Muscle layer of duodenum (tissue), 2 donors: Measurements from ENCODE around the gene CD93.

Source experiments
- H3K27ac ChIP-seq: one replicate; pipeline ENCODE4 v1.7.0; 2013; ENCODE audit warnings: mild to moderate bottlenecking, low read length
- H3K27me3 ChIP-seq: one replicate; pipeline ENCODE4 v1.7.0; 2013; ENCODE audit warnings: low read depth, mild to moderate bottlenecking, control low read depth, low read length
- H3K36me3 ChIP-seq, 2 donors: one replicate each; pipeline ENCODE4 v1.7.0; 2013; ENCODE audit warnings: low read length in 2 of 2, control low read depth in 1 of 2, mild to moderate bottlenecking in 1 of 2; ENCODE audit not compliant: insufficient read depth in 2 of 2, control insufficient read depth in 1 of 2
- H3K4me1 ChIP-seq, 2 donors: one replicate each; pipeline ENCODE4 v1.7.0; 2013; ENCODE audit warnings: low read length in 2 of 2, mild to moderate bottlenecking in 2 of 2, control low read depth in 1 of 2, moderate library complexity in 1 of 2; ENCODE audit not compliant: insufficient read depth in 2 of 2, control insufficient read depth in 1 of 2
- H3K4me3 ChIP-seq, 2 donors: one replicate each; pipeline ENCODE4 v1.7.0; 2013; ENCODE audit warnings: low read length in 2 of 2, low read depth in 1 of 2, mild to moderate bottlenecking in 1 of 2
- H3K9me3 ChIP-seq, 2 donors: one replicate each; pipeline ENCODE4 v1.7.0; 2013; ENCODE audit warnings: low read length in 2 of 2, control low read depth in 1 of 2, mild to moderate bottlenecking in 1 of 2; ENCODE audit not compliant: control insufficient read depth in 1 of 2
- donor health status: healthy.

The CD93 gene

DNA sequence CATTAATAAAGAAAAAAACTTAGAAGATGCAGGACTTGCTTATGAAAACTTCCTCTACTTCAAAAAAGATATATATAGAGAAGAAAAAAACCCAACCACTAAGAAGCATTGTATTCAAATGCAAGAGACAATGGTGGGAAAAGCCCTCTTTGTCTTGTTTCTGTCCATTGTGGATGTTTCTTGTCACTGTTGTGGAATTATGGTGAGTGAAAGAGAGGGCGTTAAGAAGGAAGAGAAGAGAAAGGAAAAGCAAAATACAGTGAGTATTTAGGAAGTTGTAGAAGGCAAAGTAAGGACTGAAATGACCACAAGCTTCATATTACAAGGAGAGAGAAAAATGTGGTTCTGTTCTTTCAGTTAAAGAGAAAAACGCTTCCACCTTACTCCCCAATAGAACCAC is 22.5 kb downstream of the CD93 start:
- Histone ChIP-seq H3K36me3 (no peaks in the 10 kb centered on the region), H3K4me1 (peaks cover 15 to 29% of the 10 kb centered on the region in 2 donors), H3K9me3 (no peaks in the 10 kb centered on the region), H3K27ac (no peak overlapping the region), H3K27me3 (no peaks in the 10 kb centered on the region), H3K4me3 (no peak overlapping the region)

DNA sequence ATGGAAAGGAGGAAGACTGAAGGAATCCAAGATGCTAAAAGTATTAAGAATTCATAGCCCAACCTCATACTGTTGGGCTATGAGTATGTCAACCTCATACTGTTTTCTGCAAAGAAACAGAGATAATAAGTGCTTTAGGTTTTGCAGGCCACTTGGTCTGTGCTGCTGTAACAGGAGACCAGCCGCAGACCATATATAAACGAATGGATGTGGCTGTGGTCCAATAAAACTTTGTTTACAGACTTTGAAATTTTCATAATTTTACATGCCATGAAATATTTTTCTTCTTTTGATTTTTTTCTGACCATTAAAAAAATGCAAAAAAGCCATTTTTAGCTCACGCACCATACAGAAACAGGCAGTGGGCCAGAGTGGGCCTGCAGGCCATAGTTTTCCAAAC is 23.0 kb downstream of the CD93 start:
- peaks cover 15 to 29% of the 10 kb centered on the region in 2 donors for H3K4me1 ChIP-seq
- H3K27me3 ChIP-seq: no peaks in the 10 kb centered on the region
- no peaks in the 10 kb centered on the region for H3K9me3 ChIP-seq
- H3K27ac ChIP-seq: no peak overlapping the region
- no peak overlapping the region for H3K4me3 ChIP-seq
- H3K36me3 ChIP-seq: no peaks in the 10 kb centered on the region

DNA sequence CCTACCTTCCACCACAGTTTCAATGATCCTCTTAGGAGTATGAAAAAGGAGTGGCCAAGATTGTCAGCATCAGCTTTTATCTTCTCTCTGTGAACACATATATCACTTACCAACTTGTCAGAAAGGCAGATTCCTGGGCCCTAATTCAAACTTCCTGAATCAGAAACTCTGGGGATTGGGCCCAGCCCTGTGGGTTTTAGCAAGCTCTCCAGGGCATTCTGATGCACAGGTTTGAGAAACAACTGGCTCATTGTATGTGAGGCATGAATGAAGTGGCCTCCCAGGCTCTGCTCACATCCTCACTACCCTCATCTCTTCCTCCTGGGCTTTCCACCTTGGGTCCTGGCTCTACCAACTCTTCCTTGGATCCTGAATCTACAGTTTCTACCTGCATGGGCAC is 23.5 kb downstream of the CD93 start:
- no peak overlapping the region for H3K27ac ChIP-seq

GRCh38 chr20:23061734-23062561 is 24.2 kb downstream of the CD93 start:
- peak overlapping the region; percentile 26 for H3K27ac ChIP-seq
- no peaks in the 10 kb centered on the region for H3K9me3 ChIP-seq
- H3K27me3 ChIP-seq: no peaks in the 10 kb centered on the region
- H3K36me3 ChIP-seq: no peaks in the 10 kb centered on the region
- H3K4me3 ChIP-seq: no peak overlapping the region
- peaks cover 15 to 29% of the 10 kb centered on the region in 2 donors for H3K4me1 ChIP-seq

More for the DNA sequence above, 23.5 kb downstream of the CD93 start:
- Histone ChIP-seq H3K36me3 (no peaks in the 10 kb centered on the region), H3K4me1 (peaks cover 15 to 29% of the 10 kb centered on the region in 2 donors), H3K4me3 (no peak overlapping the region), H3K9me3 (no peaks in the 10 kb centered on the region), H3K27me3 (no peaks in the 10 kb centered on the region)

- peaks cover 15 to 29% of the 10 kb centered on the region in 2 donors for H3K4me1 ChIP-seq
- H3K9me3 ChIP-seq: no peaks in the 10 kb centered on the region
- H3K36me3 ChIP-seq: no peaks in the 10 kb centered on the region
- H3K27me3 ChIP-seq: no peaks in the 10 kb centered on the region
- H3K4me3 ChIP-seq: no peak overlapping the region
- H3K27ac ChIP-seq: peak overlapping the region; percentile 26
These were observed 24.9 kb downstream of the CD93 start for GRCh38 chr20:23061262-23061661.

- Histone ChIP-seq H3K36me3 (no peaks in the 10 kb centered on the region), H3K27me3 (no peaks in the 10 kb centered on the region), H3K4me1 (peaks cover 15 to 29% of the 10 kb centered on the region in 2 donors), H3K4me3 (no peak overlapping the region), H3K27ac (no peak overlapping the region), H3K9me3 (no peaks in the 10 kb centered on the region)
These were observed 25.5 kb downstream of the CD93 start for GRCh38 chr20:23060629-23061028.

DNA sequence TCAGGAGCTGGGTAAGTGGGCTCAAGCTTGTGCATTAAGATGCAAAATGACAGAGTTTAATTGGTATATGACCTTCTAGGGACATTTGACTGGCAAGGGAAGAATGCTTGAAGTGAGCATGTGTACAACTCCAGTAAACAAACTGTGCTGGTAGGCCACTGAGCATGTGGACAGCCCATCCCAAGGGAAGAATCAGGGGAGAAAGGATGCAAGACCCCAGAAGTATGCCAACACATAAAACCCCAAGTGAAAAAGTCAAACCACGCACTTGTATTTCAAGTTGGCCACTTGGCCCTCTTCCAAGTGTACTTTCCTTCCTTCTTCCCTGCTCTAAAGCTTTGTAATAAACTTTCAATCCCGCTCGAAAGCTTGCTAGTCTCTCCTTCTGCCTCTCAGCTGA is 26.3 kb downstream of the CD93 start:
- Histone ChIP-seq H3K36me3 (no peaks in the 10 kb centered on the region), H3K4me1 (peaks cover 15 to 29% of the 10 kb centered on the region in 2 donors), H3K9me3 (no peaks in the 10 kb centered on the region), H3K27me3 (no peaks in the 10 kb centered on the region), H3K4me3 (no peak overlapping the region), H3K27ac (no peak overlapping the region)

DNA sequence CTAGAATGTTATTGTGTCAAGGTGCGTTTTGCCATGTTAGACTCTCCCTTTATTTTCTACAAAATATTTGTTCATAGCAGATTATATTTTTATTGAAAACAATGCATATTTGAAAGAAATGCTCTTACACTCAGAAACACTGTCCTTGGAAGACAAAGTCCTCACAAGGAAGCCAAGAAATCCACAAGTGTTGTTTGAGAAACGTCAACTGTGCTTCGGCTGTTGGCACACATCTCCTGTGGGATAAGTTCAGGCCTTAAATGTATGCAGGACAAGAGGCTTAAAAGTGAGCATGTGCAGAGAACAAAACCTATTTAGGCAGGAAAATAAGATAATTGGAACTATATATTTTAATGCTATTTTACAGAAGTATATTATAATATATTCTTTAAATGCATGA is 27.1 kb downstream of the CD93 start:
- Histone ChIP-seq H3K9me3 (no peaks in the 10 kb centered on the region), H3K4me3 (no peak overlapping the region), H3K27me3 (no peaks in the 10 kb centered on the region), H3K27ac (no peak overlapping the region), H3K36me3 (no peaks in the 10 kb centered on the region), H3K4me1 (peaks cover 15 to 29% of the 10 kb centered on the region in 2 donors)

DNA sequence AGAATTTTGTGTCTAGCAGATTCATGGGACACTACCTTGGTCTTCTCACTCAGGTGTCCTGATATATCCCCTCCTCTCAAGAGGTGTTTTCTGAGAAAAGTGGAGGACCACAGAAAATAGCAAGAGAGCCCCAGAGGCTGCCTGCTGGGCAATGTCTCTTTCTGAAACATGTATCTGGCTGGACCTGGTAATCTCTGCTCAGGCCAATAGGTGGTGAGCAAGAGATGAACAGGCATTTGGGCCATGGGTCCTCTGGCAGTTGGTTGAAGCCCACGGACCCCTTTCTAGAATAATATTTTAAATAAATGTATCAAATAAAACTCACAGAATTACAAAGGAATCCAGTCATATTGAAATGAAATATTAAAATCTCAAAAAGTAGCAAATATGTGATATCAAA is 27.9 kb downstream of the CD93 start:
- Histone ChIP-seq H3K27ac (no peak overlapping the region), H3K9me3 (no peaks in the 10 kb centered on the region), H3K36me3 (no peaks in the 10 kb centered on the region), H3K4me1 (peaks cover 15 to 29% of the 10 kb centered on the region in 2 donors), H3K4me3 (no peak overlapping the region), H3K27me3 (no peaks in the 10 kb centered on the region)

DNA sequence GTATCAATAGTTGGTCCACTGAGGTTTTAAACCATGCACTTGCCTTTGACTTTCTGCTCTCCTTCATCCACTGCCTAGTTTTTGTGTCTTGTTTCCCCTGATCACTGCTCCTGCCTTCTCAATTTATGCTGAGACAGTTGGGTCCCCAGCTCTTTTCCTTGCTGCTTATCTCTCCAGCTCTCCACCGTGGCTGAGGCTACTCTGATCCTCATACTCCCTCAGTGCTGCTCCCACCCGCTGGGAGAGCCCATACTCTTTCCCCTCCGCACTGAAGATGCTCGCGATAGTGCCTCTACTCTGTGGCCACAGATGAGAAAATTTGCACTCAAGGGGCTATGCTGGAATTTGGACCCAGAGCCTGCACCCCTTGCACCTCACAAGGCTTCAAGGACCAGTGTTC is 33.2 kb downstream of the CD93 start:
- Histone ChIP-seq H3K27ac (no peak overlapping the region), H3K36me3 (no peaks in the 10 kb centered on the region), H3K4me3 (no peak overlapping the region), H3K27me3 (peaks cover 12% of the 10 kb centered on the region), H3K4me1 (peaks cover 0 to 32% of the 10 kb centered on the region in 2 donors), H3K9me3 (no peaks in the 10 kb centered on the region)

DNA sequence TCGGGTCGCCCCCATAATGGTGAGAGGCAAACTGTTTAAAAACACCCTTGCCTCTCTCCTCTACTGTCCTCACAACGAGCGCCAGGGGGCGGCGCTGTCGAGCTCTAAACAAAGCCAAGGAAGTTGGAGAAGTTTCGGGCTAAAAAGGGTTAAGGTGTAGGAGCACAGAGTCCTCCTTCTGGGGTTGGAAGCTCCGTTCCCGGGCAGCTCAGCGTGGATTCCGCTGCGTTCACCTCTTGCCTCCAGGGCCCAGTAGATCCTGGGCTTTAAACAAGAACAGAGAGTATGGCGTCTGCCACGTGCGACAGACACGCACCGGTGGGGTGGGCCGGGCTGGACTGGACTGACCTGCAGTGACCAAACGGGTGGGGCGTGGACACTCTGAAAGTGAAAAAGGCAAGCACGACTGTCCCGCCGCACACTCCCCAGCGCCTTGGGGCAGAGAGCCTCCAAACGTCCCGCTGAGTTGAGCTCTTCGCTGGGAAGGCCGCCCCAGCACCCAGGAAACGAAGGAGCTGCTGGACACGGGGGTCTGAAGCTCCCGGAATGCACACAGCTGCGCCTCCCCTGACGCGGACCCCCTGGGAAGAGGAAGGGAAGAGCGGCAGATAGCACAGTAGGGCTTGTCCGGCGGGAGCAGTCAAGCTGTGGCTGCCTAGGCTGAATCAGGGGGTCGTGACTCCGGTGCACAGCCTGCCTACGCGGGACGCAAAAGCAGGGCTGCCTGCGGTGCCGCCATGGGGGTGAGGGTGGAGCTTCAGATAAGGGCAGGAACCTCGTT is 35.1 kb downstream of the CD93 start:
- Histone ChIP-seq H3K4me3 (peak overlapping the region; percentile 62 to 69), H3K4me1 (peaks cover 0 to 37% of the 10 kb centered on the region in 2 donors), H3K36me3 (no peaks in the 10 kb centered on the region), H3K27ac (peak overlapping the region; percentile 60), H3K9me3 (no peaks in the 10 kb centered on the region), H3K27me3 (peaks cover 17% of the 10 kb centered on the region)
